Measurements from ENCODE around the gene TSPAN19.

TSPAN19 gene

DNA sequence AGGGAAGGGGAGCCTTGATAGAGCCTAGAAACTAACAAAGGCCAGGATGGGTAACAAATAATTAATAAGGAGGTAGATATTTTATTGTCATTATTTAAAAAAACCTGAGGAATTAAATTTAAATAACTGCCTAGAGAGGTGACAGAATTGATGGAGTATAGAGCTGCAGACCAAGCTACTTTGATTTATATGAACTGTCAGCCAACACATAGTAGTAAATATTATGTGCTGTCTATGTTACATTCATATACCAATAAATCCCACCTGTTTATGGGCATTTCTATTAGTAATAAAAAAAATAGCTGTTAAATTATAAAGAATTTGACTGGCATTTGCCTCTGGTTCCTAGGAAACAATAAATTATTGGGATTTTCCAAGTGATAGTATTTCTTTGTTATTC is 37.7 kb downstream of the TSPAN19 start:
- no peak for DNase-seq

DNA sequence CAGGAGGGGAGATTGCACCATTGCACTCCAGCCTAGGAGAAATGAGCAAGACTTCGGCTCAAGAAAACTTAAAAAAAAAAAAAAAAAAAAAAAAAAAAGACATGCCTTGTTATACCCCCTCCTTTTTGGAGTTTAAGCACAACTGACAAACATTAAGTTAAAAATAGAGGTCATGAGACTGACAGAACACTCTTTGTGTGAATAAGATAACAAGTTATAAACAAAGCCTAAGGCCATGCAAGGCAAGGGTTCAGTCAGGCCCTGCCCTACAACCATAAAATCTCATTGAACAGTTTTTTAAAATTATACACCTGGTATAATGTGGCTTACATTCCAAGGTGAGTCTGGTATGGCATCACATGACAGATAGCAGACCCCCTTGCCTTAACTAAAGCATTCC is 39.3 kb downstream of the TSPAN19 start:
- DNase-seq, result no peak

DNA sequence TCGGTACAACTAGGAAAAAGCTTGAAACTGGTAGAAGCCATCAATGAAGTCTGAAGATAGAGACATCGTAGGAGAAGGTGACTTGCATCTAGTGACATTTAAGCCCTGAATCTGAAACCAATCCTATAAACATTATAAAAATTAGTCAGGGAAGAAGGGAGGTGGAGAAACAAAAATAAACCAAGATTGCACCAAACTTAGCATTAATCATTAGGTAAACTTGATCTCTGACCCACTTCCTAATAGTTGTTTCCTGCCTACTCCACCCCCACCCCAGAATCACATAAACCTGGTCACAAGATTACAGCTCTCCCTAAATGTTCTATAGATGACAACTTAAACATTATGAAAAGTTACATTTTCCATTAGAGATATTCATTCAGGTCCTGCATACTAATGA is 40.4 kb downstream of the TSPAN19 start:
- no peak for DNase-seq

DNA sequence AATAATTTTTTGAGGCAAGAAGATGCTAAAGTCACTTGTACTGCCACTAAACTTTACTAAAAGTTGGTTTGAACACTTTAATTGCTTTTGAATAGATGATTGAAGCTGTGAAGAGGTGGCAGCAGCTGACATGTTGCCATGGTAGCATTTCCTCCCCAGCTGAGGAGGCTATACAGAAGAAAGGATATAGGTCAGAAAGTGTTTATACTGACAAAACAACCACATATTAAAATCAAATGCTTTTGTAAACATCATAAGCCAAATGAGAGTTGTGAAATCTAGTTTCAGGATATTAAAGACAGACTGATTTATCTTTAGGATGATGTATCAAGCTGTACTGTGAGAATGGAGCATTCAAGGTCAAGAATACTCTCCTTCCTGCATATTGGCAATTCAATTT is 41.7 kb downstream of the TSPAN19 start:
- DNase-seq, result no peak

DNA sequence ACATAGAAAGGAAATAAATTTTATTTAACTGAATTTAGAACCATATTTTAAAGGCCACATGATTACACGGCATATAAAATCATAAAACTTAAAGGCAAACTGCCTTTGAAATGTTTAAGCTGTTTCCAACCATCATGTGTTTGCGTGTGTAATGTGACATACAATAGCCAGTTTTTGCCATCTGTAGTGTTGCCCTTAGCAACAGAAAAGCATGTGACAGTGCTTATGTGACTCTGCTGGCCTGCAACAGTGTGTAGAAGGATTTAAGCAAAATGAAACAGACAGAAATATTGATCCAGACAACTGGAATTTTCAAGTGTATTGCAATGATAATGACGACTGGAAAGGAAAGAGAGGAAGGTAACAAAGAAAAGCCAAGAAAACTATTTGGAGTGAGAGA is 49.5 kb downstream of the TSPAN19 start:
- no peak for DNase-seq

DNA sequence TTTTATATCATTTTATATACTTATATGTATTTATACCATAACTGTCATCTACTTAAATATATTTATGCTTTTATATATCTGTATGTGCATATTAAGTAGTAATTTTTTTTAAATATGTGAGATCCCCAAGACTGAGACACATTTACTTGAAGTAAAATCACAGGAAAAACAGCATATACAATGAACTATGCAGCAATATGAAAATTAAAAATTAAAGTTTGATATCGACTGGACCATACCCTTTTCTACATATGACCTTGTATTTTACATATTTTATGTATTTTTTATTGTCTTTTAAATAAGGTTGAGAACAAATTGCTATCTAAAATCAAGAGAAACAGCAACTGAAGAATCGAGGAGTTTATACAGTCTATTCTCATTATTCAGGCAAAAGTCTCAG is 50.0 kb downstream of the TSPAN19 start:
- no peak for DNase-seq

DNA sequence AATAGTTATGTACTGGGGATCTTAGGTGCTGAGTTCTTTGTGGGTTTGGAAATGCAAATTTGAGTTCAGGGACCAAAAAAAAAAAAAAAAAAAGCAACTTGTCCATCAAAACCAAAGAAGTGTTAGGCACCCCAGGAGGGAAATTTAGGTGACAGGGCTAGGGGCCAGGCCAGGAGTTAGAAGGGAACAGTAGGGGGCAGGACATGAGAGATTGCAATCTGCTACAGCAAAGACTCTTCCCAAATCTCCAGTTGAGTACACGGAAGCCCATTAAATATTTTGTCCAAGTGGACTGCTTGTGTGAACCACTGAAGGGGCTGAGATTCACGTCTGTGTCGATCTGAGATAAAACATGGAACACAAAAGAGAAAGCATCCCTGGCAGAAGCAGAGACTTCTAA is 52.8 kb downstream of the TSPAN19 start:
- no peak for DNase-seq

DNA sequence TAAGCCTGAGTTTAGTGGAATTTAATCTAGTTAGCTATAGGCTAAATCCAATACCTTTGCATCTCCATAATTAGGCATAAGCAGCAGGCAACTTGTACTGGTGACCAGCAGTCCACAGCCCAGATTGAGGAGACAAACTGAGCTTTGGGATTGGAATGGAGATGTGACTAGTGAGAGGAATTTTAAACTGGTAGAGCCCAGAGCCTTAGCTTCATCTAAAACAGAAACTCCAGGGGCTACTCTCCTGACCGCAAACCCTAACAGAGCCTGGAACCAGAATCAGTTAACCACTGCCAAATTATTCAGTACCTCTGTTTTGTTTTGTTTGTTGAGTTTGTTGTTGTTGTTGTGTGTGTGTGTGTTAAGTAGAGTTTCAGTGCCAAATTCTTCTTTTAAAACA is 53.2 kb downstream of the TSPAN19 start:
- no peak for DNase-seq

DNA sequence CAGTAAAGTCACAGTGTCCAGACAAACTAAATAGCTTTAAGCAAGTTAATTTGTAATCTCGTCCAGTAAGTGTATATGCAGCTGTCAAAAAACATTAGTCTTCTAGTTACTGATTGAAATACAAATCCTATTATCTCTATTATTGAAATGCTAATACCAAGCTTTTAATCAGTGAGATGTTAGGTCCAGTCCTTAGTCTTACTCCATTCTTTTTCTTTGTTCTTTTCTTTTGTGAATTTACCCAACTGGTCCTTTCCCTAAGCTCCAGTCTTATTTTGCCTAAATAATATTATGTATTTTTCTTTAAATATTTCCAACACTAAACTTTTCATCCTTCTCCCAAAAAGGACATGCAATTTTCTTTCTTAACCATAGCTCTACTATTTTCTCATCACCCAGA is 57.2 kb downstream of the TSPAN19 start:
- DNase-seq, result no peak

DNA sequence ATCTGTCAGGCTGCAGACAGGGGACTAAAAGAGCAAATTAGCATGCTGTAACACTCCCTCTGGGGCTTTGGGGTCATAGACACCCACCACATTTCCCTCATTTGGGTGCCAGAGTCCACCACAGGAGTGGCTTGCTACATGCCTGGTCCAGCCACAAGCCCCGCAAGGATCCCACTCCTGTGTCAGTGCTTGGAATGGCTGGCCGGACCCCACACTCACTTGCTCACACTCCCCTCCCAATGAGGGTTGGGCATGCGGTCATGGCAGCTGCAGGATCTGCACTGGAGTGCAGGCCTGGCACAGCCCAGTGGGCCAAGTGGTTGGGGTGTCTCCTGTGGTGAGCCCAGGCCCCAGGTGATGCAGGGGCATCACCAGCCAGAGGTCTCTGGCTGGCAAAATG is 59.9 kb downstream of the TSPAN19 start:
- no peak for DNase-seq

DNA sequence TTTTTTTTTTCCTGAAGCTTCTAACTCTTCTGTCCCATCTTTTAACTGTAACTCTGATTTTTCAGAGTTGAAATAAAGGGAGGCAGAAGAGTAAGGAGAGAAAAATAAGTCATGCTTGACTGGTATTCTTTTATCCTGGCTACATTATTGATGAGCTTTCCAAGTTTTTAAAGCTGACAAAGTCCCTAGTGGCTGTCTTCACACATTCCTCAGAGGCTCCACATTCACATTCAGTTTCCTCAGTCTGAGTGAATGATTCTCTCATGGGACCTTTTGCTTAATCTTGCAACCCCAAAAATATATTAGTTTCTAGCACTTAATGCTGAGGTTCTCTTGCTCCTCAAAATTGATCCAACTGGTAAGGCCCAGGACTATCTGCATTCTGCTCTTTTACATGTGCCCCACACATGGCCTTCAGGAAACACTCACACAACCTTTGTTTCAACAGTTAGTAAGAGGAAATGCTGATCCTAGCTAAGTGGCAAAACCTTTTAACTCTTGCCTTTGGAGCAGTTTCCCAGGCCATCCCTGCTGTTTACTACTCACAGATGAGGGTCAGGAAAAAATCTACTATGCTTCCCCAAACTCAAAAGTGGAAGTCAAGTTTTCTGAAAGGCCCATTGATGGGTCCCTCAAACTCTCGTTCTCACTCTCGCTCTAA is 61.8 kb downstream of the TSPAN19 start:
- no peak for DNase-seq

DNA sequence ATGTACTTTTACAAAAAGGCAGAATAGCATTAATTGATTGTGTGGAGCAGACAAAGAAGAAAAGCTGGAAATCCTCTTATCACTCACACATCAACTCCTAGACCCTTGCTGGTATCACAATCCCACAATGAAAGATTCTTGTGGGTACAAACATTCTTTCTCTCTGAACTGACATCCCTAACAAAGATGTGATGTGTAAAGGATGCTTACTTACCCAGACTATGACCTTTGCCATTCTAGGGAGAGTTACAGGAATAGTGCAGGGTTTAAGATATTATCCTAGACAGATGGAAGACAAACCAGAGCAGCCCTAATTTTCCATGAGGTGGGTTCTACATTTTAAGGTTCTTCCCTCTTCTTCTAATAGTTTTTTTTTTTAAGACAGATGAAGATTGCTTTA is 63.1 kb downstream of the TSPAN19 start:
- no peak for DNase-seq

DNA sequence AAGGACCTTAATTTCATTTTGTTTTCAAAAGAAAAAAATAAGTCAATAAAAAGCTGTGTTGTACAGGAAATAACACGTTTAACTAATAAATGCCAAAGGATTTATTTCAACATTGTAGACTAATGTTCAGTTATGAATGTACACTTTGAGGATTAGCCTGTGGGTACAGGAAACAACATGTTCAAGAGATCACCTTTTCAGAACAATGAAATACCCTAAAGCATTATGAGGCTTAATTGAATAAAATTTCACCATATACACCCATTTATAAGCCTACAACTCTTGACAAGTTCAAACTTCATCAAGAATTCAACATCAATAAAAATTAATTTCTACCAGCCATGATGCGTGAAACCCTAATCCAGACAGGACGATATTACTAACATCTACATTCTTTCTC is 66.9 kb downstream of the TSPAN19 start:
- no peak for DNase-seq

Data from bone marrow (tissue), 2 donors.